Ishikawa (cell line): ENCODE data around the gene VCAN.

ENCODE experiments used
- CEBPB ChIP-seq: IDR thresholded peaks from 2 replicates; pipeline ENCODE4 v1.6.1; 2012
- CREB1 ChIP-seq: IDR thresholded peaks from 2 replicates; pipeline ENCODE4 v1.6.1; 2012; ENCODE audit warnings: low read depth
- EGR1 ChIP-seq: IDR thresholded peaks from 2 replicates; pipeline ENCODE4 v1.6.1; 2012
- EP300 ChIP-seq: IDR thresholded peaks from 2 replicates; pipeline ENCODE4 v1.6.1; 2012; ENCODE audit warnings: borderline replicate concordance
- FOXM1 ChIP-seq: IDR thresholded peaks from 2 replicates; pipeline ENCODE4 v1.6.1; 2012; ENCODE audit warnings: low read depth, borderline replicate concordance
- MAX ChIP-seq: IDR thresholded peaks from 2 replicates; pipeline ENCODE4 v1.6.1; 2012
- NFIC ChIP-seq: IDR thresholded peaks from 2 replicates; pipeline ENCODE4 v1.6.1; 2012
- RAD21 ChIP-seq: IDR thresholded peaks from 2 replicates; pipeline ENCODE4 v1.6.1; 2012; ENCODE audit warnings: low read depth
- REST ChIP-seq: IDR thresholded peaks from 2 replicates; pipeline ENCODE4 v1.6.1; 2012; ENCODE audit warnings: low read depth, mild to moderate bottlenecking
- TAF1 ChIP-seq: IDR thresholded peaks from 2 replicates; pipeline ENCODE4 v1.6.1; 2012; ENCODE audit warnings: low read depth, mild to moderate bottlenecking
- TCF12 ChIP-seq: IDR thresholded peaks from 2 replicates; pipeline ENCODE4 v1.6.1; 2012; ENCODE audit warnings: low read depth
- TEAD4 ChIP-seq: IDR thresholded peaks from 2 replicates; pipeline ENCODE4 v1.6.1; 2012
- USF1 ChIP-seq: IDR thresholded peaks from 2 replicates; pipeline ENCODE4 v1.6.1; 2012
- YY1 ChIP-seq: IDR thresholded peaks from 2 replicates; pipeline ENCODE4 v1.6.1; 2012; ENCODE audit warnings: low read depth
- ZBTB7A ChIP-seq: IDR thresholded peaks from 2 replicates; pipeline ENCODE4 v1.6.1; 2012; ENCODE audit warnings: low read depth

Gene VCAN

GRCh38 chr5:83524345-83524744 lies 52.8 kb downstream of the VCAN start:
- no peak for TF ChIP-seq REST
- TF ChIP-seq TEAD4, result no peak
- no peak for TF ChIP-seq EP300
- no peak for TF ChIP-seq TCF12
- TF ChIP-seq FOXM1, result no peak
- no peak for TF ChIP-seq USF1
- TF ChIP-seq TAF1, result no peak
- no peak for TF ChIP-seq CEBPB
- no peak for TF ChIP-seq CREB1
- no peak for TF ChIP-seq YY1
- TF ChIP-seq ZBTB7A, result no peak
- no peak for TF ChIP-seq NFIC
- TF ChIP-seq EGR1, result no peak
- TF ChIP-seq RAD21, result no peak
- no peak for TF ChIP-seq MAX

GRCh38 chr5:83524991-83525390 lies 53.4 kb downstream of the VCAN start:
- no peak for TF ChIP-seq USF1
- TF ChIP-seq YY1, result no peak
- TF ChIP-seq ZBTB7A, result no peak
- TF ChIP-seq TEAD4, result no peak
- TF ChIP-seq EGR1, result no peak
- TF ChIP-seq TAF1, result no peak
- no peak for TF ChIP-seq NFIC
- TF ChIP-seq RAD21, result no peak
- no peak for TF ChIP-seq EP300
- TF ChIP-seq MAX, result no peak

GRCh38 chr5:83526289-83526688 lies 54.7 kb downstream of the VCAN start:
- no peak for TF ChIP-seq MAX
- no peak for TF ChIP-seq TCF12

GRCh38 chr5:83527221-83527620 lies 55.7 kb downstream of the VCAN start:
- TF ChIP-seq TAF1 (no peak), CREB1 (no peak), TEAD4 (no peak), USF1 (no peak), TCF12 (no peak), EGR1 (no peak), REST (no peak)

- TF ChIP-seq FOXM1 (no peak), RAD21 (no peak), CEBPB (no peak), YY1 (no peak), TEAD4 (no peak), EP300 (no peak), TAF1 (no peak), TCF12 (no peak), REST (no peak), NFIC (no peak)
Measured at GRCh38 chr5:83527722-83528438, 56.3 kb downstream of the VCAN start.
